Effector memory CD4-positive, alpha-beta T cell (primary cell): ENCODE data around the gene SLC1A2.

Source experiments
- DNase-seq, 3 donors: peaks; one replicate each; pipeline ENCODE4 v3.0.0-alpha.2; 2020
- H3K27ac ChIP-seq: 2 replicates; pipeline ENCODE4 v1.7.0; 2013; ENCODE audit warnings: mild to moderate bottlenecking, low read length, moderate library complexity; ENCODE audit not compliant: insufficient read depth, poor library complexity, severe bottlenecking
- H3K27me3 ChIP-seq: replicated peaks from 2 replicates; pipeline ENCODE4 v1.7.0; 2013; ENCODE audit warnings: mild to moderate bottlenecking, low read length; ENCODE audit not compliant: insufficient read depth, control insufficient read depth, poor library complexity, severe bottlenecking
- H3K36me3 ChIP-seq: 2 replicates; pipeline ENCODE4 v1.7.0; 2013; ENCODE audit warnings: mild to moderate bottlenecking, low read length, moderate library complexity; ENCODE audit not compliant: control insufficient read depth, insufficient read depth
- H3K4me1 ChIP-seq: 2 replicates; pipeline ENCODE4 v1.7.0; 2013; ENCODE audit warnings: low read length, mild to moderate bottlenecking; ENCODE audit not compliant: control insufficient read depth, insufficient read depth, poor library complexity, severe bottlenecking
- H3K4me3 ChIP-seq: 2 replicates; pipeline ENCODE4 v1.7.0; 2013; ENCODE audit warnings: low read length, low read depth, mild to moderate bottlenecking; ENCODE audit not compliant: insufficient read depth, poor library complexity, severe bottlenecking
- H3K9me3 ChIP-seq: 2 replicates; pipeline ENCODE4 v1.7.0; 2013; ENCODE audit warnings: mild to moderate bottlenecking, low read length, moderate library complexity; ENCODE audit not compliant: control insufficient read depth

The SLC1A2 gene

GRCh38 chr11:35414776-35415175 is 4.6 kb downstream of the SLC1A2 start:
- no peak overlapping the region for H3K4me3 ChIP-seq
- H3K27ac ChIP-seq, result no peak overlapping the region
- no peaks in the 10 kb centered on the region for H3K36me3 ChIP-seq
- H3K4me1 ChIP-seq, result peaks cover 10% of the 10 kb centered on the region
- peaks cover 21% of the 10 kb centered on the region for H3K27me3 ChIP-seq
- no peak for DNase-seq
- H3K9me3 ChIP-seq, result no peaks in the 10 kb centered on the region

DNA sequence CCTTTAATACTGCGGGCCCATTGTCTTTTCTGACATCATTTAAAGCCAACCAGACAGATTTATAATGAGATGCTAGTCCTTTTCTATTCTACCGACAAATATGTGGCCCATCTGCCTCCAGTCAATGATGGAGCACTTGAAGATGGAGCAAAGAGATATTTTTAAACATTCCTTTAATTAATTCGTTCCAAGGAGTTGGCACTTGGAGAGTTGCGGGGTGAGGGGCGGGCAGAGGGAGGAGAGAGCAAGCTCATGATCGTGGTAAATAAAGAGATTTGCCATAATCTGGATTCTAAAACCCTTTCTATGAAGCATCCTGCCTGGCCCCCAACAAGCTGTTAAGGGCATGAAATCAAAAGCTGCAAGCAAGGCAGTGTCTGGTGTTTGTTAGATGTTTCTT is 5.0 kb downstream of the SLC1A2 start:
- Histone ChIP-seq H3K27me3 (peaks cover 16% of the 10 kb centered on the region), H3K4me1 (peaks cover 6% of the 10 kb centered on the region), H3K27ac (no peak overlapping the region), H3K9me3 (no peaks in the 10 kb centered on the region), H3K36me3 (no peaks in the 10 kb centered on the region), H3K4me3 (no peak overlapping the region)
- no peak for DNase-seq

GRCh38 chr11:35413598-35413997 is 5.8 kb downstream of the SLC1A2 start:
- Histone ChIP-seq H3K9me3 (no peaks in the 10 kb centered on the region), H3K36me3 (no peaks in the 10 kb centered on the region), H3K4me1 (no peaks in the 10 kb centered on the region), H3K27me3 (peaks cover 9% of the 10 kb centered on the region), H3K27ac (no peak overlapping the region), H3K4me3 (no peak overlapping the region)
- no peak for DNase-seq

DNA sequence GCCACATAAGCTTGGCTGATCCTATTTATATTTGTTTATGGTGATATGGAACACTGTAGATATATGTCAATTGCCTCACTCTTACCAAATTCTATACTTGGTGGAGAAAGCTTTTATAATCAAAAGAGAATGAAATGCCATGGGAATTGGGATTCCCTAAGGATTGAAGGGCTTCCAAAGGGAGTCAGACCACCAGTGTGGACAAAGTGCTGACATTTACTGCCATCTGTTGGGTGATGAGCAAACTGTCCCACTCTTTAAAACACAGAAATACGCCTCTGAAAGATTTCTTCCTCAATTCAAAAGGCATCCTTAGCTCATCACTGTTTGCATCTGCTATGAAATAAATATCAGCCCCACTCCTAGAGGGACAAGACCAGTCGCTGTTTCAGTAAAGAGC is 7.1 kb downstream of the SLC1A2 start:
- H3K4me1 ChIP-seq, result no peaks in the 10 kb centered on the region
- no peaks in the 10 kb centered on the region for H3K36me3 ChIP-seq
- H3K27me3 ChIP-seq, result no peaks in the 10 kb centered on the region
- no peak overlapping the region for H3K27ac ChIP-seq
- no peak overlapping the region for H3K4me3 ChIP-seq
- no peaks in the 10 kb centered on the region for H3K9me3 ChIP-seq
- no peak for DNase-seq

DNA sequence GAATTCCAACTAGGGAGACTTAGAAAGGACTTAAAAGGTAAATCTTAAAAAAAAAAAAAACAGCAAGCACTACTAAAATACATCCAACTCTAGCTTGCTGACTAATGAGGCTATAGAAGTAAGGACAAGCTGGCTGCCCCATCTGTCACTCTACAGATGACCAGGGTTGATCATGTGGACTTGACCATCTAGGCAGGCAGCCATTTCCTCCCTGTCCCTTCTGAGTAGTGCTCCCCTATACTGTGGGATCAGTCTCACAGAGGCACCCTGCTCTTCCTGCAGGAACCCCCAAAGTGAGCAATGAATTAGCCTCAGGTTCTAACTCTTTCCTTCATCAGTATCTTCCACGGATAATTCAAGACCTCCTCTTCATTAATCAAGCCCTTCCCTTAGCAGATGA is 12.3 kb downstream of the SLC1A2 start:
- no peak overlapping the region for H3K4me3 ChIP-seq
- no peaks in the 10 kb centered on the region for H3K4me1 ChIP-seq
- no peaks in the 10 kb centered on the region for H3K36me3 ChIP-seq
- H3K9me3 ChIP-seq, result no peaks in the 10 kb centered on the region
- no peak overlapping the region for H3K27ac ChIP-seq
- DNase-seq, result no peak
- no peaks in the 10 kb centered on the region for H3K27me3 ChIP-seq

GRCh38 chr11:35404388-35404775 is 15.0 kb downstream of the SLC1A2 start:
- no peak for DNase-seq
- Histone ChIP-seq H3K4me1 (no peaks in the 10 kb centered on the region), H3K9me3 (no peaks in the 10 kb centered on the region), H3K4me3 (no peak overlapping the region), H3K36me3 (no peaks in the 10 kb centered on the region), H3K27ac (no peak overlapping the region), H3K27me3 (no peaks in the 10 kb centered on the region)

DNA sequence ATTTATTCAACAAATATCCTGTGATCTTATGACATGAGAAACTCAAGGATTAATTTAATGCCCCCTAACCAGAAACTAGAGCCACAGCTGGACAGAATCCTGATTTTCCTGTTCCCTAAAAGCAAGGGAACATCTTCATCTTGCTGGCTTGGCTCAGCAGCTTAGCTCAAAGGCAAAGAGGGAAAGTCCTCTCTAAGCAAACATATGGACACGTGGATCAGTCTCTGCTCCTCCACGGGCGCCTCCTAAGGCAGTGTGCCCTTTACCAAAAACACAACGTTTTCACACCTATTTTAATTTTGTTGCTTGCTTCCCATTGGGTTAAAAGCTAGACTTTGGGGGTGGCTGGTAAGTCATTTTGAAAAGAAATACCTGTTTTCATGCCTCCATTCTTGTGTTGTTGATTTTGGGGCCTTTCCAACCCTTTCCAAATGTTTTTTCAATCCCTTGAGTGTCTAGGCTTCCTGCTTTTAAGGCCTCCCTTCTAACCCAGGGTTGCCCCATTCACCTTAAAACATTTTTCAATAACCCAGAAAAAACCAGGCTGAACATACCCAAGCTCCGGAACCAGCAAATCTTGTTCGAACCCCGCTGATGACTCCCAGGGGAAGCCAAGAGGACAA is 15.5 kb downstream of the SLC1A2 start:
- no peak overlapping the region for H3K27ac ChIP-seq
- no peaks in the 10 kb centered on the region for H3K4me1 ChIP-seq
- DNase-seq, result no peak
- H3K9me3 ChIP-seq, result no peaks in the 10 kb centered on the region
- no peaks in the 10 kb centered on the region for H3K27me3 ChIP-seq
- no peak overlapping the region for H3K4me3 ChIP-seq
- H3K36me3 ChIP-seq, result no peaks in the 10 kb centered on the region

DNA sequence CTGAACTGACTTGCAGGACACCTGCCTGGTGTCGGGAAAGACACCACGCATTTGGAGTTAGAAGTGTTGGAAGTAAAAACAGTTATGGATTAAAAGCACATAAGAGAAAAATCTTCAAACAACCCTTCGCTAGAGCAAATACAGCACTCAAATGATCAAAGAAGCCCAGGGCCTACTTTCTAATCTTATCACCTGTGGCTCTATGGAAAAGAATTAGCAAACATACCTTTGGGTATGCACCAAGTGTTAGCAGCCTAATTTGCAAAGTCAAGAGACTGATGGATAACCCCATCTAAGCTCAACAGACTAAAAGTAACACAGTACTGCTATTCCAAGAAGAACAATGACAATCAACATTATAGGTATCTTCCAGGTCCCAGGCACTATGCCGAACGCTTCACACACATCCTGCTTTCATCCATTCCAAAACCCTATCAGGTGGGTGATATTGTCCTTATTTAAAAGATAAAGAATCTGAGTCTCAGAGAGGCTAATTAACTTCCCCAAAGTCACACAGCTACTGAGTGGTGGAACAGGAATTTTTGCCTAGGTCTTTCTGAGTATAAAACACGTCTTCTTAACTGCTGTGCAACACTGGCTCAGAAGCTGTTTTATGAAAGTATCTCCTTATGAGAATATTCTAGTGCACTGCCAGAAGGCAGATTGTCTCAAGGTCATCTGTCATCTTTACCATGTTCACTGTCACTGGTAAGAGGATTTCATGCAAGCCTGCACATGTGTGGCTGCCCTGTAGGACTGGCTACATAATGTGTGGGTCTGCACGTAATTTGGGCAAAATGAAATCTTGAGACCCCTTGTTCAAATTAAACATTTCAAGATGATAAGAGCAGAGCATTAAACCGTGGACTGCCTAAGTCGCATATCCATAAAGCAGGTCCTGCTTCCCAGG is 16.4 kb downstream of the SLC1A2 start:
- DNase-seq, result no peak
- Histone ChIP-seq H3K36me3 (no peaks in the 10 kb centered on the region), H3K4me3 (no peak overlapping the region), H3K4me1 (no peaks in the 10 kb centered on the region), H3K9me3 (no peaks in the 10 kb centered on the region), H3K27me3 (no peaks in the 10 kb centered on the region), H3K27ac (no peak overlapping the region)

DNA sequence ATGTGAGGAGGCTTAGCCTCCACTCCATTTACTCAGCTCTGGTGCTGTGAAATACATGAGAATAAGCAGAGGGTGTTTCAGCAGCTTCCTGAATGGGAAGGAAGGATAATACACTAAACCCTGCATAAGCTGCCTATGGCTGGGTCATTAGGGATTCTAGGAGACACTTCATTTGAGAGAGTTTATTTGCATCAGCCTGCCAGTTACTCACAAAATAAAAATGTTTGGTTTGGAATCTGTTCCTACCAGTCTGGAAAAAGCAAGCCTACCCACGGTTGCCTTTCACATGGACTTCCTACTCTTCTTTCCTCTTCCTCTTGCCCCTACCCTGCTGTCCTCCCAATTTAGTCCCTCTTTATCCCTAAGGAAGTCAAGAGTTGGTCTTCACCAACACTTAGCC is 20.5 kb downstream of the SLC1A2 start:
- DNase-seq, result no peak
- Histone ChIP-seq H3K27ac (no peak overlapping the region), H3K9me3 (no peaks in the 10 kb centered on the region), H3K27me3 (no peaks in the 10 kb centered on the region), H3K36me3 (no peaks in the 10 kb centered on the region), H3K4me1 (no peaks in the 10 kb centered on the region), H3K4me3 (no peak overlapping the region)

DNA sequence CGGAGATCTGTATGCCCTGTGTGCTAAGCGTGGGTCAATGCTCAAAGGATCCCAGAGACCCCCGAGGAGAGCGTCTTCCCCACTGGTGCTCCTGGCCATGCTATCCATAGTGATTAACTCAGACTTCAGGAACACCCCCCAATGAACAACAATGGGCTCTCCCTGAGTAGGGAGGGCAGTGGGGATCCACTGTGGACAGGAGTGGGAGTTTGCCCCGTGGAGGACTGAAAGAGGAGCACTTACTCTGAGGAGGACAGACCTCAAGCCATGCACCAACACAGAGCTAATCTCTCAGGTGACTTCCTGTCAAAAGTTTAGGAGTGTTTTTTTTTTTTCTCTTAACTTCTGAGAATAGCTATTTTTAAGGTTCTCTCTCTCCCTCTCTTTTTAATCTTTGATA is 24.4 kb downstream of the SLC1A2 start:
- DNase-seq, result no peak
- Histone ChIP-seq H3K4me1 (peaks cover 4% of the 10 kb centered on the region), H3K27ac (no peak overlapping the region), H3K36me3 (no peaks in the 10 kb centered on the region), H3K4me3 (no peak overlapping the region), H3K27me3 (no peaks in the 10 kb centered on the region), H3K9me3 (no peaks in the 10 kb centered on the region)
